Activated CD4-positive, alpha-beta T cell treated with anti-CD3 and anti-CD28 coated beads, Interleukin-2, amount 50 U/mL, for 4 hours (primary cell): Measurements from ENCODE around the gene TANC1.

Source experiments
- DNase-seq, 2 experiments: peaks; one replicate each; pipeline ENCODE4 v3.0.0-alpha.2; 2020

The TANC1 gene

DNA sequence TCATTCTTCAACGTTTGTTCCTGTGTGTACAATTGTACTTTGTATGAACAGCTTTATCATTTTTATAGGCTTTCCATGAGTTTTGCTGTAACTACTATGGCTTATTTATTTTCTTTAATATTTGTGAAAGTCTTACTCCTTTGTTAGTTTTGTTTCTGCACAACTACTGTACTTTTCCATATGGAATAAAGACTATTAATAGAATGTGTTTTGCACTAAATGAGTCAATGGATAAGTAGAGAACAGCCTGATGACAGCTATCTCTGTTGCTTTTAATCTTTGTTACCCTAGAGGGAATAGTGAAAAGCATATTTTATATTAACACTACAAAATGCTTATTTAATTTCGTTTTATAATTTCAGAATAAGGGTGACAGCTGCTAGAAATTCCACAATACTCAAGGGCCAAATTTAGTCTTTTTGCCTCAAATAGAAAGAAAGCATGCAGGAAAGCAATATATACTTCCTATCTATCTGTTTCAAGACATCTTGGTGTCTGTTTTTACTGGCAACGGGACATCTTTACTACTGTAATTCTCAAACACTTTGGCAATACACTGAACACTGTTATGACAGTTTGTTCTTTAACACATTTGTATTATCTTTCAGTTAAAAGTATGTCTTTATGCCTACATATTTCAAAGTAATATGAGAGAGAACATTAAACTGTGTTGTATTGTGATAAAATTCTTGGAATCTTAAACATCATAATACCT is 264.2 kb downstream of the TANC1 start:
- no peak for DNase-seq

DNA sequence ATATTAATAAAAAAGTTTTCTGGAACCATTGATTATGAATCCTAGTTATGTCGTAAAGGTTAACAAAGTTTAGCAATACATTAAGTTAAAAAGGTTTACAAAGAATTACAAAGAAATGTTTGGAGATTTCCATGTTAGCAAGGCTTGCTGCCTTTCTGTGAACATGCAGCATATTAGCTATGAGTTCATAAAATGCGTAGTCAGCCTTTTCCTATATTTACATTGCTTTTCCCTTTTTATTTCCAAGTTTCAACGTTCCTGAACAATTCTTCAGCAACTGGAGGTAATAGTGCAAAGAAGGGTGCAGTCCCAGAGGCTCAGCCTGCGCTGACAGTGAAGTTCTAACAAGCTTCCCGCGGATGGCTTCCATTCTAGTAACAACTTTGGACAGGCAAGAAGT is 266.4 kb downstream of the TANC1 start:
- no peak for DNase-seq

DNA sequence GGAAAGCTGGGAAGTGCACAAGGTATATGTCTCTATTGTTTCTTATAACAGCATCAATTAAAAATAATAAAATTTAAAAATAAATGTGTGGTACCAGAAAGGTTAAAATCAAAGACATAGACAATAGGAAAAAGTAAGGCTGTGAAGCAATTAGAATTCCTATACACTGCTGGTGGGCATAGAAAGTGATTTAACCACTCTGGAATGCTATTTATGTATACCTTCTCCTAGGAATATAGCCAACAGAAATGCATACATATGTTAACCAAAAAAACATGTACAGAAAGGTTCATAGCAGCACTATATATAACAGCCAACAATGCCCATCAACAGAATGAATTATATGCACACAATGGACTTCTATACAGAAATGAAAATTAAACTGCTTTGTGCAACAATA is 275.1 kb downstream of the TANC1 start:
- DNase-seq, result no peak

DNA sequence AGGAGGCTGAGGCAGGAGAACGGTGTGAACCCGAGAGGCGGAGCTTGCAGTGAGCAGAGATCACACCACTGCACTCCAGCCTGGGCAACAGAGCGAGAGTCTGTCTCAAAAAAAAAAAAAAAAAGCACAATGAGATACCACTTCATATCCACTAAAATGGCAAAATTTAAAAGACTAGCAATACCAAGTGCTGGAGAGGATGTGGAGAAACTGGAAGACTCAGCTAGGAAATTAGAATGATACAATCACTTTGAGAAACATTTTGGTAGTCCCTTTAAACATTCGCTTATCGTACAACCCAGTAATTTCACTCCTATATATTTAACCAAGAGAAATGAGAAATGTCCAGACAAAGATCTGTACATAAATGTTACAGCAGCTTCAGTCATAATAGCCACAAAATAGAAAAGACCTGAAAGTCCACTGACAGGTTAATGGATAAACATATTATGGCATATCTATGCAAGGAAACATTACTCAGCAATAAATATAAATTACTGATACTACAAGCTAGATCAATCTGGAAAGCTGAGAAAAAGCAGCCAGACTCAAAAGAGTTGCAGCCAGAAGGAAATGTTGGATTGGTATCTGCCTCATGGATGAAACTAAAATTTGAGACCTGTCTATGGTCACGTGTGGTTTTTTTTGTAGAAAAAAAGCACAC is 278.0 kb downstream of the TANC1 start:
- DNase-seq, result no peak

DNA sequence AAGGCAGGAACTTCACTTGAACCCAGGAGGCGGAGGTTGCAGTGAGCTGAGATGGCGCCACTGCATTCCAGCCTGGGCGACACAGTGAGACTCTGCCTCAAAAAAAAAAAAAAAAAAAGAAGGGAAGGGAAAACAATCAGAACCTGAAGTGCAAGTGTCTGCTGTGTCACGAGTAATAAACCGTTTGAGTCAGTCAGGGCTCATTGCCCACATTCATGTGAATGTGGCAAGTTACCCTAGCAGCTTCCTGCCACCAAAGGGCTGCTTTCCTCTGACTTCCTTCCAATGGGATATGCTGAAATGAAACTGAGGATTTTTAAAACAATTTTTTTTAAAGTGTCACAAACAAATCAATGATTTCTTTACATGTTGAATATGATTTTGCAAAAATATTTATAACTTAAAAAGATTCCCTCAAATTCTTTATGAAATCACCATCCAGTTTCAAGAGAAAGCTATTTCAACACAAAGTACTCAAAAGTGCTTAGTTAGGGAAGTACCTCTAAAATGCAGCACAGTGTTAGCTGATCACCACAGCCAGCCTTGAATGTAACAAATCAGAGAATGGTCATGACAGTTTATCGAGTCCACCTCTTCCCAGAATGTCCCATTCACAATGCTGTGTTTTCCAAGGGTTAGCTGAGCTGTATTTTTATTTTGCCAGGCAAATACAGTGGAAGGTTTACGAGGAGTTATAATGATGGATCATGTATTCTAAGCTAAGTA is 281.7 kb downstream of the TANC1 start:
- DNase-seq, result no peak

DNA sequence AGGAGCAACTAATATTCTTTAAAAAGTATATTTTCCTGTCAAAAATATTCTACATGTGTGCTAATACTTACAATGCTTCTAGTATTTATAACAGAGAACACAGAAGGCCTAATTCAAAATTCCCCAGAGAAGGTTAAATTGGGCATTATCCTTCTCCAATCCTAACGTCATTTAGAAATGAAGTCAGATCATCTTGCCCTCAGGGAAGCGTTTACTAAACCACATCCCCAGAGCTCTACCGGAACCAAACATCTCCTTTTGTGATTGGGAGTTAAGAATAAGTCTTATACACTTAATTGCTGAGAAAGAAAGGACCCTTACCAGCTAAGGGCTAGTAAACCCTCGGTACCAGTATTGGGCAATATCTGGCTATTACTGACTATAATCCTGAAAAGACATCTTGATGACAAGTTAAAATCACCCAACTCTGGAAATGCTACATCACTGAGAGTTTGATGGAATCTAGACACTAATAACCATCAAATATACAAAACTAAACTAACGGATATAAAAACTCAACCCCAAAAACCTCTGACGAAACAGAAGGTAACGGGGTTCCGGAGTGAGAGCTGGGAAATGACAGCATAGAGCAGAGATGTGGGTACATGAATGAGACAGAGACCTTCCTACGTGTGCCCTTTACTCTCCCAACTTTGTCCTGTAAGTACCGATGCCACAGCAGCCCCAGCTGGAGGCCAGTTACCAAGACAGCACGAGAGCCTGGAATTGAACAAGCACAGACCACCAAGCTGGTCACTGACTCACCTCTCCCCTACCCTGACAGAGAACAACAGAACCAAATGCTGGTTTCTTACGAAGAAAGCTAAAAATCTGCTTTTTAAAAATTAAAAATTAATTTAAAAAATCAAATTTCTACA is 283.1 kb downstream of the TANC1 start:
- no peak for DNase-seq

DNA sequence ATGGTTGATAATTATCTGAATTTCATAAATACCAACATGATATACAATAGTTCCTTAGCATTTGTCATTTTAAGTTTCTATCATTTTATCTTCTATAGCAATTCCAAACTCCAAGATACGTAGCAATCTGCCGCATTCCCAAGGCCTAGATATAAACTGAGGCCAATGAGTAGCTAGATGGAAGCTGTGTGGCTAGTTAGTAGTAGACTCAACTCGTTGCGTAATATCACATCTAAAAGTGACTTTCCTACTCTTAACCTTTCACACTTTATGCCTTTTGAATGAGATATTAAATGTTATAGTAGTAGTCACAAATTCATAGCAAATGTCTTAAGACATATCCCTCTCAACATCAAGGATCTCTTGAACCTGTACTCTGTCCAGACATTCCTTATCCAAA is 284.5 kb downstream of the TANC1 start:
- no peak for DNase-seq

DNA sequence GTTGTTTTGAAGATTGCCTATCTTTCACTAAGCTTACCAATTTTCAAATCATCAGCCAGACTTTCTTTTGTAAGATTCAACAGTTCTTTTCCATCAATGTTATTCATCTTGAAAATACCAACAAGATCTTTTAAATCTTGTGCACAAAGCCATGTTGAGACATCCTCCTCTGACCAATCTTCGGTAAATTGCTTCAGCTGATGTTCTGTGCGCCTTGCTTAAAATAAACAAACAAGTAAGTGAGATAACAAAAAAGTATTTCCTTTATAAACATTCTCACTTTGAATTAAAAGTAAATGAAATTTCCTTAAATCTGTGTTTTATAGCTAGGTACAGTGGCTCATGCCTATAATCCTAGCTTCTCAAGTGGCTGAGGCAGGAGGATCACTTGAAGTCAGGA is 287.7 kb downstream of the TANC1 start:
- no peak for DNase-seq

DNA sequence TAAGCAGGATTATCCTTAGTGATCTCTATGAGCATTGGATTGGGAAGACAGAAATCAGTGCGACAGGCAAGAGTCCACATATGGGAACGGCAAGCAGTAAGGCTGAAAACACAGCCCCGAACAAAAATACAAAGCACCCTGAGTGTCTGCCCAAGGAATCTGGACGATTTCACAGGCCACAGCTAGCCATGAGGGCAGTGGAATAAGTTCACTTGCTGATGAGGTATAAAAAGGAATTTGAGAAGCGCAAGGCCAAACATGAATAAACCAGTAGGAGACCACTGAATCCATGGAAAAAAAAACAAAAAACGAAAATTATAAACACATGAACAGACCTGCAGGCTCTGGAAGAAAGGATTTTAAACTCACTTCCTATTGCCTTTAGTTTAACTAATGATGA is 293.8 kb downstream of the TANC1 start:
- no peak for DNase-seq

DNA sequence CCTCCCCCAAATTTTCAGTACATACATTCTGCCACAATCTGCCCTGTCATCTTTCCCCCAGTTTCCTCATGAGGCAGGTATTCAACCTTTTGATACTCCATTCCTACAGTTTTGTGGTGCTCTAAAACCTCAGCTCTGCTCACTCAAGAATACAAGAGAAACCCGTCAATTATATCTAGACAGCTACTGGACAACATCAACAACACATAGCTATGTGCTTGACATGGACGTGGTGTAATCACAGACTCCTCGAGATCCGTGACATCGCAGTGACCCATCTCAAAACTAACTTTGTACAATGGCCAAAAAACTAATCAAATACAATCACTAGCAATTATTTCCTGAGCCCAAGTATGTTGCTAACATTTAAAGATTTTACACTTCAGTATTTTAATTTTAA is 294.5 kb downstream of the TANC1 start:
- DNase-seq, result no peak

DNA sequence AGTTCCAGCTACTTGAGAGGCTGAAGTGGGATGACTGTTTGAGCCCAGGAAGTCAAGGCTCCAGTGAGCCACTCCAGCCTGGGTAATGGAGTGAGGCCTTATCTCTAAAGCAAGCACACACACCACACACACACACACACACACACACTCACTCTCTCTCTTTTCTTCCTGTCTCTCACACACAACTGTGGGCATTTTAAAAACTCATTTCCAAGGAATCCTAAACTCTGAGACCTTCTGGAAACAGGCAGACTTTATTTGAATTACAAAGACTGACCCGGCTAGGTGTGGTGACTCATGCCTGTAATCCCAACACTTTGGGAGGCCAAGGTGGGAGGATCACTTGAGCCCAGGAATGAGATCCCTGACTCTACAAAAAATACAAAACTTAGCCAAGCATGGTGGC is 296.7 kb downstream of the TANC1 start:
- DNase-seq, result no peak

DNA sequence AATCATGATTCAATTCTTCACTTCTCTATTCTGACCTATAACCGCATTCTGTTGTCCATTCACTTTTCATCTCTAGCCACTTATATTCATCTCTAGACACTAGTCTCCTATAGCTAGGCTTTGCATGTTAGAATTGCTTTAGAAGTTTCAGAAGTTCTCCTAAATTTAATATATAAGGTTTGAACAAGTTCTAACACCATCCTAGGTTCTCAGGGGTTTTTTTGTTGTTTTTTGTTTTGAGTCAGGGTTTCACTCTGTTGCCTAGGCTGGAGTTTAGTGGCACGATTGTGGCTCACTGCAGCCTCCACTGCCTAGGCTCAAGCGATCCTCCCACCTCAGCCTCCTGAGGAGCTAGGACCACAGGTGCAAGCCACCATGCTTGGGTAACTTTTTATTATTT is 298.1 kb downstream of the TANC1 start:
- DNase-seq, result no peak

DNA sequence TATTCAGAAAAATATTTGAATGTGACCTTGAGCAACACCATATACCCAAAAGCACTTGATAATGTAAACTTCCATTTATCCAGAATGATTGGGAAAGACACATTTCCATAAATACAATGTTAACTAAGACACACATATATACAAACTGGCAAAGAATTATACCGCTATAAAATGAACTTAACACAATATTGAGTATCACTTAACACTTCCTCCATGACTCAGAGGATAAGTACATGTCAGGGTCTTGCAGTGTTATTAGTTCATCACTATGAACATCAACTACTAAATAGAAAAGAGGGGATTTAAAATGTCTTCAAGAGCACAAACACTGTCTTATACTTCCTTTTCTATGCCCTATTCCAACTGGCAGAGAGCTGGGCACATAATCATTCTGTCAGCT is 299.5 kb downstream of the TANC1 start:
- DNase-seq, result no peak

DNA sequence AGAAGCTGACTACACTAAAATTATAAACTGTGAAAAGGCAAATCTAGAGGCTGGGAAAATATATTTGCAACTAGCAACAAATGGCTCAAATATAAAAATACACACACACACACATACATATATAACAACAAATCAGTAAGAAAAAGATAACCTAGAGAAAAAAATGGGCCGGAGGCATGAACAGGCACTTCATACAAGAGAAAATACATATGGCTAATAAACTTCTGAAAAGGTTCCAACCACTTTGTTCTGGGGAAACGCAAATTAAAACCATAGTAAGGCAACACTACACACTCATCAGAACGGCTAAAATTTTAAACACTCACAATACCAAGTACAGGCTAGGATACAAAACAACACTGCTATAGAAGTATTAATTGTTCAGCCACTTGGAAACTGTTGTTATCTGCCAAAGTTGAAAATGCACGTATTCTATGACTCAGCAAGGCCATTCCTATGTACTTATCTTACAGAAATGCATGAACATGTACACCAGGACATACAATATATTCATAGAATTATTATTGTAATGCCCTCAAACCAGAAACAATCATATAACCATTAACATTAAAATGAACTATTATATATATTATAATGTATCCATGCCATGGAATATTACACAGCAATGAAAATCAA is 302.4 kb downstream of the TANC1 start:
- DNase-seq, result no peak

DNA sequence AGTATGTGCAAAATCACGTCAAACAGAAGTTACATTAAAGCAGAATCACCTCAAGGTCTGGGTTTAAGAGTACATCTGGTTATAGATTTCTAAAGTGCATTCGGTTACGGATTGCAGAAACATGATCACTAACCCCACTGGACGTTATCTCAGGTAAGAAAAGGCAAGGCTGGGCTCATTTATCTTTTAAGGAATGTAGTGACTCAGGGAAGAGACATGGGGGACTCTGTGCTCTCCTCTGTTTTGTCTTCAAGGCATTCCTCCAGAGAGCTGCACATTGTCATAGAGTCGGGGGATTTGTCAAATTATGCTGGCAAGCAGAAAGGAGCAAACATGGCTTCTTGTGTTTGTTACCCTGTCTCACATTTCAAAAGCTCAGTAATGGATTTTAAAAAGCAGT is 303.7 kb downstream of the TANC1 start:
- no peak for DNase-seq

DNA sequence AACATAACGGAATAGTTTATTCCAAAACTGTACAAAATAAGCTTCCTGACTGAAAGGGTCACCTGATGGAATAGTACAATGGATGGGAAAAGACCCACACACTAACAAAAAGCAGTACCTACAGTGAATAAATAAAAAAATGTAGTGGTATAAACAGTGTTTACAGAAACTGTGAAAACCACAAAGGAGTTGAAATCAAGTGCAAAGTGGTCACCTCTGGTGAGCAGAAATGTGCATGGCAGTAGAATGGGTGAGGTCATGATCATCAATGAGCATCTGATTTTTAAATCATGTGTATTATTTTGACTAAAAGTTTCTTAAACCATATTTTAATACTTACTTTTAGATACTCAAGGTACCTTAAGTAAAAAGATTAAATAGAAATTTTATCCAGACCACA is 306.7 kb downstream of the TANC1 start:
- DNase-seq, result no peak

DNA sequence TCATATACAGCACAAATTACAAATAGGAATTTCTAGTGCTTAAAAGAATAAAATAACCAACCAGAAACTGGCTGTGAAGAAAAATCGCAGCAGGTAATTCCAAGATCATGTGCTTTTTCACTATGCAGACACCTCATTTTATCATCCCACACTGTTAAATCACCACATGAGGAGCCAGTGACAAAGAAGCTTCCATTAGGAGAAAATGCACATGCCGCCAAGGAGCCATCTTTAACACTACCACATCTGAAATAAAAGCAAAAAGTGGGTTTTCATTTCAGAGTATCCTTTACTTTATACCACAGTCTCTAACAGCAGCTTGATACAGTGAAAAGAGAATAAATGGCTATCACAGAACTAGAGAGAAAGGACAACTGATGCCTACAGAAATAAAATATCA is 311.3 kb downstream of the TANC1 start:
- DNase-seq, result no peak

DNA sequence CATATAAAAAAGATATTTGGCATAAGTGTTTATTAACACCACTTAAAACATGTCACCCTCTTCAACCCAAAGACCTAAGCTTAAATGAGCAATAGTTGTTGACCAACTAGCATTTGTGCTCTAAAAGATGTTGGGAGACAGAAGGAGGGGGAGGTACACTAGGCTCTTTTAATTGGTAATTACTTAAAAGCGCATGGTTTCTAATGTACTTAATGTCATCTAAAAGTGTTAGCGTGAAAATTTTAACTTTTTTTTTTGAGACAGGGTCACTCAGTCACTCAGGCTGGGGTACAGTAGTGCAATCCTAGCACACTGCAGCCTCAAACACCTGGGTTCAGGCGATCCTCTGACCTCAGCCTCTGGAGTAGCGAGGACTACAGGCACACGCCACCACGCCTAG is 312.6 kb downstream of the TANC1 start:
- DNase-seq, result no peak
